KMS-11 (cell line): Measurements from ENCODE around the gene ATP9B.
"Not testable (repeated sequence)": the region's sequence is repeated elsewhere in the genome, so short reads cannot be mapped to it uniquely, and the experiment has no call there.

Experiments
- H2AFZ ChIP-seq: fragments of 200-600 bp; sonication (generic); 2 replicates; pipeline ENCODE4 v1.6.1; 2016; ENCODE audit warnings: antibody characterized with exemption, mixed run types, low read depth
- H3K27ac ChIP-seq: fragments of 200-600 bp; sonication (generic); 2 replicates; pipeline ENCODE4 v1.6.1; 2016; ENCODE audit warnings: mild to moderate bottlenecking, mixed run types
- H3K27me3 ChIP-seq: fragments of 200-600 bp; sonication (generic); 2 replicates; pipeline ENCODE4 v1.6.1; 2017; ENCODE audit warnings: mild to moderate bottlenecking, low read depth, mixed run types, moderate library complexity; ENCODE audit not compliant: insufficient read depth
- H3K36me3 ChIP-seq: fragments of 200-600 bp; sonication (generic); 2 replicates; pipeline ENCODE4 v1.6.1; 2017; ENCODE audit warnings: mild to moderate bottlenecking, mixed run types; ENCODE audit not compliant: insufficient read depth
- H3K4me1 ChIP-seq: fragments of 200-600 bp; sonication (generic); 2 replicates; pipeline ENCODE4 v1.6.1; 2016; ENCODE audit warnings: mild to moderate bottlenecking, low read depth, mixed run types; ENCODE audit not compliant: poor library complexity, severe bottlenecking
- H3K4me2 ChIP-seq: fragments of 200-600 bp; sonication (generic); 2 replicates; pipeline ENCODE4 v1.7.0; 2016; ENCODE audit warnings: mild to moderate bottlenecking, mixed run types
- H3K4me3 ChIP-seq: fragments of 200-600 bp; sonication (generic); IDR thresholded peaks from 2 replicates; pipeline ENCODE4 v1.6.1; 2017; ENCODE audit warnings: low read depth, low read length, mixed read lengths; ENCODE audit not compliant: insufficient read depth
- H3K79me2 ChIP-seq: fragments of 200-600 bp; sonication (generic); 2 replicates; pipeline ENCODE4 v1.6.1; 2016; ENCODE audit warnings: low read depth, mixed run types; ENCODE audit not compliant: insufficient read depth
- H3K9ac ChIP-seq: fragments of 200-600 bp; sonication (generic); 2 replicates; pipeline ENCODE4 v1.6.1; 2016; ENCODE audit warnings: mild to moderate bottlenecking, mixed run types
- H4K20me1 ChIP-seq: fragments of 200-600 bp; sonication (generic); 2 replicates; pipeline ENCODE4 v1.6.1; 2016; ENCODE audit warnings: mild to moderate bottlenecking, mixed run types; ENCODE audit not compliant: insufficient read depth
- CTCF ChIP-seq: fragments of 200-600 bp; sonication (generic); conservative IDR thresholded peaks from 2 replicates; pipeline ENCODE4 v1.6.1; 2017; ENCODE audit warnings: low read depth, mild to moderate bottlenecking, antibody characterized with exemption, low read length, moderate library complexity, mixed read lengths

ATP9B gene

GRCh38 chr18:79322441-79322840 is 253.2 kb downstream of the ATP9B start:
- no peaks in the 10 kb centered on the region for H3K36me3 ChIP-seq
- H3K27ac ChIP-seq = no peak overlapping the region
- H3K4me1 ChIP-seq = no peaks in the 10 kb centered on the region
- TF ChIP-seq CTCF = no peak
- H3K4me3 ChIP-seq = no peak overlapping the region
- no peaks in the 10 kb centered on the region for H3K27me3 ChIP-seq
- no peaks in the 10 kb centered on the region for H4K20me1 ChIP-seq
- no peak overlapping the region for H3K4me2 ChIP-seq
- no peak overlapping the region for H3K9ac ChIP-seq
- H3K79me2 ChIP-seq = no peaks in the 10 kb centered on the region
- no peak overlapping the region for H2AFZ ChIP-seq

GRCh38 chr18:79323471-79323870 is 254.3 kb downstream of the ATP9B start:
- Histone ChIP-seq H3K4me3 (no peak overlapping the region), H3K27ac (no peak overlapping the region), H3K79me2 (no peaks in the 10 kb centered on the region), H3K4me2 (no peak overlapping the region), H3K9ac (no peak overlapping the region), H3K4me1 (no peaks in the 10 kb centered on the region), H4K20me1 (no peaks in the 10 kb centered on the region), H3K36me3 (no peaks in the 10 kb centered on the region), H2AFZ (no peak overlapping the region), H3K27me3 (no peaks in the 10 kb centered on the region)
- TF ChIP-seq CTCF = no peak

- H3K4me1 ChIP-seq = no peaks in the 10 kb centered on the region
- no peaks in the 10 kb centered on the region for H3K79me2 ChIP-seq
- H2AFZ ChIP-seq = no peak overlapping the region
- H3K9ac ChIP-seq = no peak overlapping the region
- H3K4me3 ChIP-seq = no peak overlapping the region
- H3K27me3 ChIP-seq = no peaks in the 10 kb centered on the region
- no peak overlapping the region for H3K27ac ChIP-seq
- H3K4me2 ChIP-seq = no peak overlapping the region
- H3K36me3 ChIP-seq = peaks cover 12% of the 10 kb centered on the region; the same call in 1 of the 2 replicates
- no peaks in the 10 kb centered on the region for H4K20me1 ChIP-seq
- TF ChIP-seq CTCF = no peak
Observed at GRCh38 chr18:79326413-79327198, 257.4 kb downstream of the ATP9B start.

- no peak for TF ChIP-seq CTCF
- H3K27ac ChIP-seq = no peak overlapping the region
- H3K79me2 ChIP-seq = no peaks in the 10 kb centered on the region
- no peaks in the 10 kb centered on the region for H4K20me1 ChIP-seq
- no peak overlapping the region for H2AFZ ChIP-seq
- H3K36me3 ChIP-seq = peaks cover 13% of the 10 kb centered on the region; the same call in 1 of the 2 replicates
- H3K9ac ChIP-seq = no peak overlapping the region
- H3K4me2 ChIP-seq = no peak overlapping the region
- no peak overlapping the region for H3K4me3 ChIP-seq
- H3K27me3 ChIP-seq = no peaks in the 10 kb centered on the region
- no peaks in the 10 kb centered on the region for H3K4me1 ChIP-seq
Observed at GRCh38 chr18:79327199-79327721, 258.1 kb downstream of the ATP9B start.

- H3K79me2 ChIP-seq, H3K9ac ChIP-seq, H3K27me3 ChIP-seq, H3K27ac ChIP-seq, H3K4me1 ChIP-seq, H2AFZ ChIP-seq, H3K4me2 ChIP-seq, H4K20me1 ChIP-seq, H3K4me3 ChIP-seq: not testable (repeated sequence)
- H3K36me3 ChIP-seq = peaks cover 13% of the 10 kb centered on the region; the same call in 1 of the 2 replicates
Observed at GRCh38 chr18:79327915-79328314, 258.7 kb downstream of the ATP9B start.
